OCI-LY7 (cell line): Measurements from ENCODE around the gene ADIG. TPM values are rescaled to one million over a fixed set of nuclear protein-coding genes. Genes with fewer than 3 reads are reported as not detected.

Experiments
- BruUV-seq: library from RNA; stranded (reverse); fragments of 400-500 nt; replicated peaks from 2 replicates; lab custom pipeline; 2021; lab: Mats Ljungman, UMichigan
- CTCF ChIA-PET: fragments of 300-600 bp; sonication (Branson Sonifier 250); formaldehyde crosslinking; loops from one replicate; lab custom pipeline; 2022; ENCODE audit warnings: antibody characterized with exemption; ENCODE audit not compliant: unreplicated experiment; lab: Charles Lee
- POLR2A ChIA-PET: fragments of 300-600 bp; sonication (Branson Sonifier 250); formaldehyde crosslinking; loops from one replicate; lab custom pipeline; 2022; ENCODE audit warnings: antibody characterized with exemption; lab: Charles Lee
- DNase-seq: peaks from one replicate; pipeline ENCODE4 v3.0.0-alpha.2; 2015; ENCODE audit warnings: low spot score
- H2AFZ ChIP-seq: fragments of 200-600 bp; sonication (generic), shearing (Covaris generic); 2 replicates; pipeline ENCODE4 v1.6.1; 2014; ENCODE audit warnings: mild to moderate bottlenecking, antibody characterized with exemption, low read length, moderate library complexity
- H3K27ac ChIP-seq: fragments of 200-600 bp; sonication (generic); 2 replicates; pipeline ENCODE4 v1.5.1; 2014; ENCODE audit warnings: mixed run types, low read depth, mild to moderate bottlenecking, moderate library complexity, low read length, inconsistent platforms; ENCODE audit not compliant: poor library complexity, severe bottlenecking
- H3K36me3 ChIP-seq: fragments of 200-600 bp; sonication (generic); 2 replicates; pipeline ENCODE4 v1.6.1; 2014; ENCODE audit warnings: mild to moderate bottlenecking, antibody characterized with exemption, low read length, moderate library complexity, mixed read lengths; ENCODE audit not compliant: insufficient read depth
- H3K4me1 ChIP-seq: fragments of 200-600 bp; sonication (generic); 2 replicates; pipeline ENCODE4 v1.5.1; 2014; ENCODE audit warnings: mild to moderate bottlenecking, low read length; ENCODE audit not compliant: insufficient read depth, poor library complexity, severe bottlenecking
- H3K4me2 ChIP-seq: fragments of 200-600 bp; sonication (generic); 2 replicates; pipeline ENCODE4 v1.6.1; 2014; ENCODE audit warnings: mild to moderate bottlenecking, low read length
- H3K4me3 ChIP-seq: fragments of 200-600 bp; sonication (generic); 2 replicates; pipeline ENCODE4 v1.5.1; 2014; ENCODE audit warnings: mild to moderate bottlenecking, low read depth, low read length; ENCODE audit not compliant: poor library complexity, severe bottlenecking
- H3K79me2 ChIP-seq: fragments of 200-600 bp; sonication (generic); 2 replicates; pipeline ENCODE4 v1.6.1; 2016; ENCODE audit warnings: low read depth, mild to moderate bottlenecking, low read length, moderate library complexity, mixed read lengths; ENCODE audit not compliant: insufficient read depth
- H3K9me2 ChIP-seq: fragments of 200-600 bp; sonication (generic); 2 replicates; pipeline ENCODE4 v1.6.1; 2016; ENCODE audit warnings: mild to moderate bottlenecking, low read length, mixed read lengths; ENCODE audit not compliant: insufficient read depth
- H3K9me3 ChIP-seq: fragments of 200-600 bp; sonication (generic); 2 replicates; pipeline ENCODE4 v1.6.1; 2014; ENCODE audit warnings: mild to moderate bottlenecking, mixed run types, low read length, mixed read lengths
- H4K20me1 ChIP-seq: fragments of 200-600 bp; sonication (generic); 2 replicates; pipeline ENCODE4 v1.6.1; 2014; ENCODE audit warnings: mild to moderate bottlenecking, antibody characterized with exemption, low read length, moderate library complexity, mixed read lengths; ENCODE audit not compliant: insufficient read depth
- EZH2phosphoT487 ChIP-seq: fragments of 200-600 bp; sonication (generic); IDR thresholded peaks from 2 replicates; pipeline ENCODE4 v1.6.1; 2018; ENCODE audit warnings: low read depth, borderline replicate concordance, mild to moderate bottlenecking, mixed run types, antibody characterized with exemption, low read length, moderate library complexity, mixed read lengths
- intact Hi-C: fragments of 100-400 bp; cut with micrococcal nuclease; formaldehyde crosslinking; loops from one replicate; pipeline ENCODE4 v1.10.0; 2022; ENCODE audit not compliant: unreplicated experiment
- total RNA-seq, 2 experiments: library from RNA; depleted of rRNA in 1 of 2; stranded (reverse); fragments of >200 nt in 1 of 2; shearing (Covaris generic) in 1 of 2; gene quantifications; 2 replicates each; pipeline ENCODE4 v1.2.3, GENCODE V29; 2014 to 2022
- TF ChIP-seq, protein P1 (sequence below): fragments of 200-600 bp; sonication (generic); conservative IDR thresholded peaks from 2 replicates; pipeline ENCODE4 v1.5.1; 2014; ENCODE audit warnings: mild to moderate bottlenecking, antibody characterized with exemption, low read length, moderate library complexity, mixed read lengths

The ADIG gene
- total RNA-seq, 2 experiments from 2014 or later = not detected

DNA sequence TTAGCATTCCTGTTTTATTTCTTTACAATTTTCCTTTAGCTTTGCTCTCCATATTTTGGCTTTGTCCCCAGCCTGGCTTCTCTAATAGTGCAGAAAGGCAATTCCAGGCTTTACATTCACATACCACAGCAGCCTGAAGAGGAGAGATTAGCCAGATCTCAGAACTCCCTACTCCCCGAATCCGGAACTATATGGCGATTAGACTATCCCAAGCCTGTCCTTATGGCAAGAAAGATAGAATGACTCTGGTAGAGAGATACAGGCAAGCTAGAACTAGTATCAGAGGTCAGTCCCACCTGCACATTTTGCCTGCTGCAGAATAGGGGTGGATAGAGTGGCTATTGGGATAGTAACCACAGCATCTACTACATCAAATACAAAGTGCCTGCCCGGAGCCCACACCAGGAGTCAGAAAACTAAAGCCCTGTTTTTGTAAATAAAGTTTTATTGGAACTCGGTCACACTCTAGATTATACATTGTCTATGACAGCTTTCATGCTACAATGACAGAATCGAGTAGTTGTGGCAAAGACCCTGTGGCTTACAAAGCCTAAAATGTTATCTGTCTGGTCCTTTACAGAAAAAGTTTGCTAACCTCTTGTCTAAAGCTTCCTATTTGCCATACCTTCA is 17.1 kb upstream of the ADIG start:
- intact Hi-C loops = no loop called here
- Histone ChIP-seq H4K20me1 (no peaks in the 10 kb centered on the region), H3K4me3 (no peak overlapping the region), H3K79me2 (no peaks in the 10 kb centered on the region), H3K27ac (no peak overlapping the region), H3K9me2 (no peaks in the 10 kb centered on the region), H3K4me1 (no peaks in the 10 kb centered on the region), H3K36me3 (peaks cover 50% of the 10 kb centered on the region), H2AFZ (no peak overlapping the region), H3K4me2 (no peak overlapping the region), H3K9me3 (no peaks in the 10 kb centered on the region)
- POLR2A ChIA-PET = no interaction called here
- CTCF ChIA-PET = no interaction called here
- no TSS peak for BruUV-seq
- no peak for TF ChIP-seq EZH2phosphoT487
- TF ChIP-seq, protein P1, sequence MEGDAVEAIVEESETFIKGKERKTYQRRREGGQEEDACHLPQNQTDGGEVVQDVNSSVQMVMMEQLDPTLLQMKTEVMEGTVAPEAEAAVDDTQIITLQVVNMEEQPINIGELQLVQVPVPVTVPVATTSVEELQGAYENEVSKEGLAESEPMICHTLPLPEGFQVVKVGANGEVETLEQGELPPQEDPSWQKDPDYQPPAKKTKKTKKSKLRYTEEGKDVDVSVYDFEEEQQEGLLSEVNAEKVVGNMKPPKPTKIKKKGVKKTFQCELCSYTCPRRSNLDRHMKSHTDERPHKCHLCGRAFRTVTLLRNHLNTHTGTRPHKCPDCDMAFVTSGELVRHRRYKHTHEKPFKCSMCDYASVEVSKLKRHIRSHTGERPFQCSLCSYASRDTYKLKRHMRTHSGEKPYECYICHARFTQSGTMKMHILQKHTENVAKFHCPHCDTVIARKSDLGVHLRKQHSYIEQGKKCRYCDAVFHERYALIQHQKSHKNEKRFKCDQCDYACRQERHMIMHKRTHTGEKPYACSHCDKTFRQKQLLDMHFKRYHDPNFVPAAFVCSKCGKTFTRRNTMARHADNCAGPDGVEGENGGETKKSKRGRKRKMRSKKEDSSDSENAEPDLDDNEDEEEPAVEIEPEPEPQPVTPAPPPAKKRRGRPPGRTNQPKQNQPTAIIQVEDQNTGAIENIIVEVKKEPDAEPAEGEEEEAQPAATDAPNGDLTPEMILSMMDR = no peak
- no peak for DNase-seq

DNA sequence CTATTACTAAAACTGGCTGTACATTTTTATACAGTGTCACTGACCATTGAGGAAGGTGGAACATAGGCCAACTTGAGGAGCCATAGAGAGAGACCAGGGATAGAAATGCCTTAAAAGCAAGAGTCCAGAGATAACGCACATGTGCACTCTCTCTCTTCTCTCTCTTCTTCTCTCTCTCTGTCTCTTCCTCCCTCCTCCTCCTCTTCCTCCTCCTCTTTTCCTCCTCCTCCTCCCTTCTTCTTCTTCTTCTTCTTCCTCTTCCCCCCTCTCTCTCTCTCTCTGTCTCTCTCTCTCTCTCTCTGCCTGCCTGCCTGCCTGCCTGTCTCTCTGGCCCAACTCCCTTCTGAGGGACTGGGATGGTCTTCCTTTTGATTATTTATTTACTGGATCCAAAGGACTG is 16.3 kb upstream of the ADIG start:
- Histone ChIP-seq H3K9me2 (no peaks in the 10 kb centered on the region), H3K36me3 (peaks cover 50% of the 10 kb centered on the region; the same call in 1 of the 2 replicates), H3K4me3 (no peak overlapping the region), H3K4me1 (no peaks in the 10 kb centered on the region), H2AFZ (no peak overlapping the region), H4K20me1 (no peaks in the 10 kb centered on the region), H3K4me2 (no peak overlapping the region), H3K79me2 (no peaks in the 10 kb centered on the region), H3K27ac (no peak overlapping the region), H3K9me3 (no peaks in the 10 kb centered on the region)
- BruUV-seq = no TSS peak
- POLR2A ChIA-PET = no interaction called here
- intact Hi-C loops = no loop called here
- TF ChIP-seq EZH2phosphoT487 = no peak
- TF ChIP-seq, protein P1 = no peak
- no peak for DNase-seq
- CTCF ChIA-PET = no interaction called here

DNA sequence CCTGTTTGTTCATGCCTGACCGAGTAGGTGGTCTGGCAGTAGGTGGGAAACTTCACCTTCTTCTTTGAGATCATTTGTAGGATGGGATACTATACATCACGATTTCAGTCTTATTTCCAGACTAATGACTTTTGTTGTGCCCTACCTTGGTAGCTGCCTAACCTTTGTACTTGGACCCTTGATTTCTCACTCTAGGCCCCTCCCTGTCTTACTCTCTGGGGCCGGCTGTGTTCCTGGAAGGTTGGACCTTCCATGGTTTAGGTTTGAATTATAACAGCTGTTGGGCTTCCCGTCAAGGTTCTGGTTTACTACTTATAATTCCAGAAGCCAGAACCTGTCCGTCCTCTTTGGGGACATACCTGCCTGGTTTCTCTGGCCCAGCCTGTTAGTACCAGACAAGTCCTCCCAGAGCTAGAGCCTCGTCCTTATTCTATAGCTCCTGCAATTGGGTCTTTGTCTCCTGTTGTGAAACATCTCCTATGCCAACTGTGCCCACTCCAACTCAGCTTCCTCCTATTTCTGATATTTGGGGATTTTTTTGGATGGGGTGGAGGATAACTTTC is 14.9 kb upstream of the ADIG start:
- no peak overlapping the region for H3K4me3 ChIP-seq
- H2AFZ ChIP-seq = no peak overlapping the region
- no peaks in the 10 kb centered on the region for H3K9me3 ChIP-seq
- CTCF ChIA-PET = no interaction called here
- POLR2A ChIA-PET = no interaction called here
- H3K27ac ChIP-seq = no peak overlapping the region
- no peak overlapping the region for H3K4me2 ChIP-seq
- no peaks in the 10 kb centered on the region for H4K20me1 ChIP-seq
- no peaks in the 10 kb centered on the region for H3K9me2 ChIP-seq
- DNase-seq = no peak
- H3K36me3 ChIP-seq = peaks cover 56% of the 10 kb centered on the region; the same call in 1 of the 2 replicates
- no TSS peak for BruUV-seq
- no peaks in the 10 kb centered on the region for H3K4me1 ChIP-seq
- TF ChIP-seq, protein P1 = no peak
- intact Hi-C loops = no loop called here
- no peaks in the 10 kb centered on the region for H3K79me2 ChIP-seq
